ENCODE measurements around the gene MIPEP. TPM values are rescaled to one million over a fixed set of nuclear protein-coding genes. Genes with fewer than 3 reads are reported as not detected.

The MIPEP gene
- total and polyA plus RNA-seq, 9 donors, result 7.7 to 11.7 (median 9.2) TPM

GRCh38 chr13:23856008-23856750 lies 33.0 kb downstream of the MIPEP start:
- DNase-seq, result no peak
- WGBS (ENCODE audit: insufficient coverage), result 89% methylated on average over 3 of the region's 5 CpGs
- Histone ChIP-seq H3K4me1 (ENCODE audit: control insufficient read depth, insufficient read depth, low read length) (no peaks in the 10 kb centered on the region), H3K36me3 (ENCODE audit: control insufficient read depth, insufficient read depth, low read length) (peaks cover 3% of the 10 kb centered on the region), H3K27me3 (ENCODE audit: control insufficient read depth, insufficient read depth, low read length) (no peaks in the 10 kb centered on the region), H3K4me3 (ENCODE audit: low read length) (no peak overlapping the region), H3K9me3 (replicated peaks; ENCODE audit: control insufficient read depth, low read depth, low read length) (no peaks in the 10 kb centered on the region), H3K27ac (ENCODE audit: low read length) (no peak overlapping the region)

DNA sequence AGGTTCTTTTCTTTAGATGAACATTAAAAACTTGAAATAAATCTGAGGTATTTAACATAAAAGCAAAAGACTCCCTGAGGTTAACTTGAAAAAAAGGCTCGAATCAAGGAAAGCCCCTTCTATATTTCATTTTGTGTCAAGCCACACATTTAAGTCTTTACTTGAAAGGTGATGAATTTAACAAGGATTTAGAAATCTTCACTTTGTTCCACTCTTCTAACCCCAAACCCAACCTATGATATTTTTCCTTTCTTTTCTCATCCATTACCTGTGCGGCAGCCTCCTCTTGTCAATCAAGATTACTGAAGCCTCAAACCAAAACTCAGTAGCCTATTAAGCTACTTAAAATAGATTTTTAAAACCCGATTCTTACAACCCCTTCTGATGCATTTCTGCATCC lies 33.8 kb downstream of the MIPEP start:
- no peak overlapping the region for H3K27ac ChIP-seq (ENCODE audit: low read length)
- no peak overlapping the region for H3K4me3 ChIP-seq (ENCODE audit: low read length)
- peaks cover 3% of the 10 kb centered on the region for H3K4me1 ChIP-seq (ENCODE audit: control insufficient read depth, insufficient read depth, low read length)
- no peaks in the 10 kb centered on the region for H3K27me3 ChIP-seq (ENCODE audit: control insufficient read depth, insufficient read depth, low read length)
- no peaks in the 10 kb centered on the region for H3K9me3 ChIP-seq (replicated peaks; ENCODE audit: control insufficient read depth, low read depth, low read length)
- no peak for DNase-seq
- 42% methylated on average over 1 of the region's 3 CpGs for WGBS (ENCODE audit: insufficient coverage)
- peaks cover 3% of the 10 kb centered on the region for H3K36me3 ChIP-seq (ENCODE audit: control insufficient read depth, insufficient read depth, low read length)

DNA sequence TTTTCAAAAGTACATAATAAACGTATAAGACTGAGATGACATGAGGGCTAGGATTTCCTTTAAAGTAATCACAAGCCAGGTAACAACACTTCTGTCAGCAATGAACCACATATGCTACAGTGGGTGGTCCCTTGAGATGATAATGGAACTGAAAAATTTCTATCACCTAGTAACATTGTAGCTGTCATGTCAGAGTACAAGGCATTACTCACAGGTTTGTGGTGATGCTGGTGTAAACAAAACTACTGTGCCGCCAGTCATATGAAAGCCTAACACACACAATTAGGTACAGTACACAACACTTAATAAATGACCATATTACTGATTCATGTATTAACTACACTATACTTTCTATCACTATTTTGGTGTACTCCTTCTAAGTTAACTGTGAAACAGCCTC lies 36.8 kb downstream of the MIPEP start:
- H3K4me1 ChIP-seq (ENCODE audit: control insufficient read depth, insufficient read depth, low read length), result peaks cover 3% of the 10 kb centered on the region
- no peak for DNase-seq
- H3K27ac ChIP-seq (ENCODE audit: low read length), result no peak overlapping the region
- peaks cover 3% of the 10 kb centered on the region for H3K36me3 ChIP-seq (ENCODE audit: control insufficient read depth, insufficient read depth, low read length)
- no peaks in the 10 kb centered on the region for H3K27me3 ChIP-seq (ENCODE audit: control insufficient read depth, insufficient read depth, low read length)
- no peak overlapping the region for H3K4me3 ChIP-seq (ENCODE audit: low read length)
- no peaks in the 10 kb centered on the region for H3K9me3 ChIP-seq (replicated peaks; ENCODE audit: control insufficient read depth, low read depth, low read length)
- no CpG with 5 or more reads among the region's 2 CpGs for WGBS (ENCODE audit: insufficient coverage)

DNA sequence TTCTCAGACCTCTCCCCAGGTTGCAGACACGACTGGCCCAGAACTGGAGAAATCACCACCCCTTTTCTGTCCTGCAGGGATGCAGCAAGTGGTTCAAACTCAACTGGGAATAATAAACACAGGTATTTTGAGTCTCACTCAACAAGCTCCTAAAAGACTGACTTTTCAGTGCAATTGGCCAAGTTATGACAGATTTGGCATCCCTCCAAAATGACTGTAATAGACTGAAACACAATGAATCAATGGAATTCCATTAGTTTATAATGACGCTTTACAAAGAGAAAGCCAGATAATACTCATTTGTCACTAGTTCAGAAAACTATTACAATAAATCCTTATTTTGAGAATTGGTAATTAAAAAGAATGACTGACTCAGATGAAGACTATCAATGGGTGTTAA lies 38.1 kb downstream of the MIPEP start:
- Histone ChIP-seq H3K9me3 (replicated peaks; ENCODE audit: control insufficient read depth, low read depth, low read length) (no peaks in the 10 kb centered on the region), H3K4me1 (ENCODE audit: control insufficient read depth, insufficient read depth, low read length) (peaks cover 3% of the 10 kb centered on the region), H3K27me3 (ENCODE audit: control insufficient read depth, insufficient read depth, low read length) (no peaks in the 10 kb centered on the region), H3K4me3 (ENCODE audit: low read length) (no peak overlapping the region), H3K36me3 (ENCODE audit: control insufficient read depth, insufficient read depth, low read length) (peaks cover 3% of the 10 kb centered on the region), H3K27ac (ENCODE audit: low read length) (no peak overlapping the region)
- 50% methylated on average over 1 of the region's 2 CpGs for WGBS (ENCODE audit: insufficient coverage)
- DNase-seq, result peak; percentile 42

GRCh38 chr13:23850134-23850533 lies 39.1 kb downstream of the MIPEP start:
- Histone ChIP-seq H3K9me3 (replicated peaks; ENCODE audit: control insufficient read depth, low read depth, low read length) (no peaks in the 10 kb centered on the region), H3K4me3 (ENCODE audit: low read length) (no peak overlapping the region), H3K27me3 (ENCODE audit: control insufficient read depth, insufficient read depth, low read length) (no peaks in the 10 kb centered on the region), H3K36me3 (ENCODE audit: control insufficient read depth, insufficient read depth, low read length) (peaks cover 3% of the 10 kb centered on the region), H3K27ac (ENCODE audit: low read length) (no peak overlapping the region), H3K4me1 (ENCODE audit: control insufficient read depth, insufficient read depth, low read length) (peaks cover 3% of the 10 kb centered on the region)
- WGBS (ENCODE audit: insufficient coverage), result no CpG with 5 or more reads among the region's 1 CpG
- no peak for DNase-seq

- Histone ChIP-seq H3K27ac (ENCODE audit: low read length) (no peak overlapping the region), H3K4me3 (ENCODE audit: low read length) (no peak overlapping the region), H3K36me3 (ENCODE audit: control insufficient read depth, insufficient read depth, low read length) (peaks cover 3% of the 10 kb centered on the region), H3K9me3 (replicated peaks; ENCODE audit: control insufficient read depth, low read depth, low read length) (no peaks in the 10 kb centered on the region), H3K4me1 (ENCODE audit: control insufficient read depth, insufficient read depth, low read length) (peaks cover 3% of the 10 kb centered on the region), H3K27me3 (ENCODE audit: control insufficient read depth, insufficient read depth, low read length) (no peaks in the 10 kb centered on the region)
- WGBS (ENCODE audit: insufficient coverage), result no CpG with 5 or more reads among the region's 2 CpGs
- no peak for DNase-seq
These were observed 39.5 kb downstream of the MIPEP start for GRCh38 chr13:23849670-23850069.

- H3K9me3 ChIP-seq (replicated peaks; ENCODE audit: control insufficient read depth, low read depth, low read length), result no peaks in the 10 kb centered on the region
- peaks cover 3% of the 10 kb centered on the region for H3K36me3 ChIP-seq (ENCODE audit: control insufficient read depth, insufficient read depth, low read length)
- 71% methylated on average over 6 of the region's 8 CpGs for WGBS (ENCODE audit: insufficient coverage)
- H3K4me3 ChIP-seq (ENCODE audit: low read length), result no peak overlapping the region
- no peak overlapping the region for H3K27ac ChIP-seq (ENCODE audit: low read length)
- no peaks in the 10 kb centered on the region for H3K27me3 ChIP-seq (ENCODE audit: control insufficient read depth, insufficient read depth, low read length)
- no peak for DNase-seq
- H3K4me1 ChIP-seq (ENCODE audit: control insufficient read depth, insufficient read depth, low read length), result peaks cover 3% of the 10 kb centered on the region
These were observed 40.5 kb downstream of the MIPEP start for GRCh38 chr13:23848646-23849141.

GRCh38 chr13:23848019-23848418 lies 41.2 kb downstream of the MIPEP start:
- no peak for DNase-seq
- peaks cover 3% of the 10 kb centered on the region for H3K4me1 ChIP-seq (ENCODE audit: control insufficient read depth, insufficient read depth, low read length)
- no peaks in the 10 kb centered on the region for H3K27me3 ChIP-seq (ENCODE audit: control insufficient read depth, insufficient read depth, low read length)
- H3K4me3 ChIP-seq (ENCODE audit: low read length), result no peak overlapping the region
- no peak overlapping the region for H3K27ac ChIP-seq (ENCODE audit: low read length)
- WGBS (ENCODE audit: insufficient coverage), result no CpG with 5 or more reads among the region's 2 CpGs
- H3K9me3 ChIP-seq (replicated peaks; ENCODE audit: control insufficient read depth, low read depth, low read length), result no peaks in the 10 kb centered on the region
- no peaks in the 10 kb centered on the region for H3K36me3 ChIP-seq (ENCODE audit: control insufficient read depth, insufficient read depth, low read length)

DNA sequence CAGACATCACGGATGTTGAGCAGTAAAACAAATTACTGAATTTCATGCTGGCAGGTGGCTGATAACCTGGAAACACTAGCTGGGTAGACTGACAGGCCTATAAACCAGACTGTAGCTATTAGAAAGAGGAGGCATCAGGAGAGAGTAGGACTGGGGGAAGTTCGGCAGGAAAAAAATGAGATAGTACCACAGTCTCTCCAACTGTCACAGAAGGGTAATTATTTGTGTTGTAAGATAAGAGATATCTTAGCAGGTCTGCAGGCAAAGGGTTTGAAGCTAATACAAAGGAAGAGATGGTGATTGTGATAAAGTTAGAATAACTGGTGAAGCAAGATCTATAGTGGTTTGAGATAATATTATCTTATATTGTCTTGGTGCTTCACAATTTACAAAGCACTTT lies 41.7 kb downstream of the MIPEP start:
- no CpG with 5 or more reads among the region's 2 CpGs for WGBS (ENCODE audit: insufficient coverage)
- H3K36me3 ChIP-seq (ENCODE audit: control insufficient read depth, insufficient read depth, low read length), result no peaks in the 10 kb centered on the region
- H3K4me1 ChIP-seq (ENCODE audit: control insufficient read depth, insufficient read depth, low read length), result peaks cover 3% of the 10 kb centered on the region
- no peaks in the 10 kb centered on the region for H3K9me3 ChIP-seq (replicated peaks; ENCODE audit: control insufficient read depth, low read depth, low read length)
- DNase-seq, result no peak
- no peak overlapping the region for H3K27ac ChIP-seq (ENCODE audit: low read length)
- no peak overlapping the region for H3K4me3 ChIP-seq (ENCODE audit: low read length)
- no peaks in the 10 kb centered on the region for H3K27me3 ChIP-seq (ENCODE audit: control insufficient read depth, insufficient read depth, low read length)

GRCh38 chr13:23845105-23845725 lies 44.0 kb downstream of the MIPEP start:
- H3K36me3 ChIP-seq (ENCODE audit: control insufficient read depth, insufficient read depth, low read length), result no peaks in the 10 kb centered on the region
- H3K9me3 ChIP-seq (replicated peaks; ENCODE audit: control insufficient read depth, low read depth, low read length), result no peaks in the 10 kb centered on the region
- no peak for DNase-seq
- H3K27me3 ChIP-seq (ENCODE audit: control insufficient read depth, insufficient read depth, low read length), result no peaks in the 10 kb centered on the region
- no peaks in the 10 kb centered on the region for H3K4me1 ChIP-seq (ENCODE audit: control insufficient read depth, insufficient read depth, low read length)
- no peak overlapping the region for H3K27ac ChIP-seq (ENCODE audit: low read length)
- no peak overlapping the region for H3K4me3 ChIP-seq (ENCODE audit: low read length)
- no CpG with 5 or more reads among the region's 5 CpGs for WGBS (ENCODE audit: insufficient coverage)
